Esophagus muscularis mucosa (tissue), 4 donors: ENCODE measurements around the gene NUDT9.

ENCODE experiments used
- EP300 ChIP-seq: sonication (generic); formaldehyde crosslinking; IDR thresholded peaks from one replicate; pipeline ENCODE4 v1.6.1; 2017; ENCODE audit warnings: antibody characterized with exemption
- POLR2A ChIP-seq: fragments of 450-650 bp; IDR thresholded peaks from one replicate; pipeline ENCODE4 v1.6.1; 2017; ENCODE audit warnings: antibody characterized with exemption, moderate library complexity, mild to moderate bottlenecking, low read depth
- TF ChIP-seq, protein P1 (sequence below), 3 experiments: fragments of 200-600 bp in 2 of 3; fragments of 450-650 bp in 1 of 3; sonication (generic) in 2 of 3; IDR thresholded peaks; one replicate each; pipeline ENCODE4 v1.5.1; 2017 to 2019; ENCODE audit warnings: antibody characterized with exemption in 3 of 3, mild to moderate bottlenecking in 2 of 3, moderate library complexity in 1 of 3

DNA sequence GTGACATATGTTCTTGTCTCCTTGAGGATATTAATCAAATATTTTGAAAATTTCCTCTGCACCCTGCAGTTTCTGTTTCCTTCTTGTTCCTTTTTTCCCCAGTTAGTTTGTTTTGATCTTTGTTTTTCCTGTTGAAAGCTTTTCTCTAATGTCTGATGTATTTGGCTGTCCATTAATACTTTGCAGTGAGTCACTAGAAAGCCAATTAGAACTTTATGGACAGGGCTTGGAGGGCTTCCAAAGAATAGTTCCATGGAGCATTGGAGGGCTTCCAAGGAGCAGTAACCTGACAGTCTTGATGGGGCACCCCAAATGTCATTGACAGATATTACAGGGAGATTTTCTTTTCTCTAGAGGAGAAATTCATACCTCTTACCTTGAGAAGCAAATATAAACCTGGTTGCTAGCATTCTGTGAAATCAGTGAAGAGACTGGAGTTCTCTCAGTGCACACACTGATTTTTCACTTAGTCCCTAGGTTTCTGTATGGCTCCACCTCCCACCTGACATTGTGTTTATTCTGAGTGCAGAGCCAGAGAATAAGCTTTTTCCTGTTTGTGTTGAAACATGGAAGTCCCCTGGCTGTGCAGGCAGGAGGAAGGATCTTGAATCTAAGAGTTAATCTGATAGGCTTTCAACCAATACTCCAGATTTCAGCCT is 80.3 kb downstream of the NUDT9 start:
- TF ChIP-seq, protein P1, sequence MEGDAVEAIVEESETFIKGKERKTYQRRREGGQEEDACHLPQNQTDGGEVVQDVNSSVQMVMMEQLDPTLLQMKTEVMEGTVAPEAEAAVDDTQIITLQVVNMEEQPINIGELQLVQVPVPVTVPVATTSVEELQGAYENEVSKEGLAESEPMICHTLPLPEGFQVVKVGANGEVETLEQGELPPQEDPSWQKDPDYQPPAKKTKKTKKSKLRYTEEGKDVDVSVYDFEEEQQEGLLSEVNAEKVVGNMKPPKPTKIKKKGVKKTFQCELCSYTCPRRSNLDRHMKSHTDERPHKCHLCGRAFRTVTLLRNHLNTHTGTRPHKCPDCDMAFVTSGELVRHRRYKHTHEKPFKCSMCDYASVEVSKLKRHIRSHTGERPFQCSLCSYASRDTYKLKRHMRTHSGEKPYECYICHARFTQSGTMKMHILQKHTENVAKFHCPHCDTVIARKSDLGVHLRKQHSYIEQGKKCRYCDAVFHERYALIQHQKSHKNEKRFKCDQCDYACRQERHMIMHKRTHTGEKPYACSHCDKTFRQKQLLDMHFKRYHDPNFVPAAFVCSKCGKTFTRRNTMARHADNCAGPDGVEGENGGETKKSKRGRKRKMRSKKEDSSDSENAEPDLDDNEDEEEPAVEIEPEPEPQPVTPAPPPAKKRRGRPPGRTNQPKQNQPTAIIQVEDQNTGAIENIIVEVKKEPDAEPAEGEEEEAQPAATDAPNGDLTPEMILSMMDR (IDR thresholded peaks at IDR 0.05) = no peak
- TF ChIP-seq EP300 (no peak), POLR2A (no peak)
